Activated naive CD8-positive, alpha-beta T cell treated with anti-CD3 and anti-CD28 coated beads, Interleukin-2, amount 50 U/mL, for 16 hours (primary cell): Measurements from ENCODE around the gene PSMB7.
"Not testable (repeated sequence)": the region's sequence is repeated elsewhere in the genome, so short reads cannot be mapped to it uniquely, and the experiment has no call there.

ENCODE experiments used
- DNase-seq: peaks from one replicate; pipeline ENCODE4 v3.0.0-alpha.2; 2020; ENCODE audit warnings: low read depth, low spot score

The PSMB7 gene

GRCh38 chr9:124443625-124444024 lies 28.4 kb upstream of the PSMB7 start:
- DNase-seq = no peak

GRCh38 chr9:124442826-124443225 lies 27.6 kb upstream of the PSMB7 start:
- DNase-seq = no peak

GRCh38 chr9:124442379-124442778 lies 27.1 kb upstream of the PSMB7 start:
- no peak for DNase-seq

- DNase-seq = no peak
Measured at GRCh38 chr9:124441291-124441690, 26.0 kb upstream of the PSMB7 start.

GRCh38 chr9:124440786-124441185 lies 25.5 kb upstream of the PSMB7 start:
- no peak for DNase-seq

- no peak for DNase-seq
Measured at GRCh38 chr9:124439686-124440243, 24.5 kb upstream of the PSMB7 start.

GRCh38 chr9:124439086-124439485 lies 23.8 kb upstream of the PSMB7 start:
- DNase-seq = no peak

- DNase-seq = no peak
Measured at GRCh38 chr9:124438091-124438490, 22.8 kb upstream of the PSMB7 start.

GRCh38 chr9:124437086-124437485 lies 21.8 kb upstream of the PSMB7 start:
- no peak for DNase-seq

GRCh38 chr9:124436320-124436719 lies 21.1 kb upstream of the PSMB7 start:
- no peak for DNase-seq

- no peak for DNase-seq
Measured at GRCh38 chr9:124429530-124429867, 14.3 kb upstream of the PSMB7 start.

GRCh38 chr9:124428751-124429529 lies 13.7 kb upstream of the PSMB7 start:
- DNase-seq = no peak

GRCh38 chr9:124427281-124427680 lies 12.0 kb upstream of the PSMB7 start:
- DNase-seq = no peak

GRCh38 chr9:124426361-124426760 lies 11.1 kb upstream of the PSMB7 start:
- no peak for DNase-seq

- not testable (repeated sequence) for DNase-seq
Measured at GRCh38 chr9:124425733-124426132, 10.5 kb upstream of the PSMB7 start.

- no peak for DNase-seq
Measured at GRCh38 chr9:124423591-124423990, 8.3 kb upstream of the PSMB7 start.

- no peak for DNase-seq
Measured at GRCh38 chr9:124423155-124423554, 7.9 kb upstream of the PSMB7 start.

GRCh38 chr9:124420991-124421543 lies 5.8 kb upstream of the PSMB7 start:
- DNase-seq = no peak

GRCh38 chr9:124419832-124420489 lies 4.7 kb upstream of the PSMB7 start:
- DNase-seq = no peak

- no peak for DNase-seq
Measured at GRCh38 chr9:124415852-124416484, 726 bp upstream of the PSMB7 start.

- DNase-seq = no peak
Measured at GRCh38 chr9:124414612-124415011, 630 bp downstream of the PSMB7 start.

- DNase-seq = no peak
Measured at GRCh38 chr9:124412228-124412575, 3.0 kb downstream of the PSMB7 start.
